Keratinocyte (primary cell): ENCODE measurements around the gene SNAPC4.

Experiments
- EZH2 ChIP-seq: IDR thresholded peaks from one replicate; pipeline ENCODE4 v1.6.1; 2012; ENCODE audit warnings: inconsistent platforms, mild to moderate bottlenecking, low read length, moderate library complexity
- TF ChIP-seq, protein P1 (sequence below), 3 experiments: IDR thresholded peaks in 1 of 3; conservative IDR thresholded peaks in 1 of 3; optimal IDR thresholded peaks in 1 of 3; 2 replicates in 2 of 3; 3 replicates in 1 of 3; pipeline versions ENCODE3 to v1.5.1; 2011; ENCODE audit warnings: low read length in 3 of 3, mild to moderate bottlenecking in 3 of 3, moderate library complexity in 2 of 3, control low read depth in 1 of 3, inconsistent platforms in 1 of 3; ENCODE audit not compliant: insufficient read depth in 2 of 3; ENCODE audit errors: extremely low read depth in 1 of 3

DNA sequence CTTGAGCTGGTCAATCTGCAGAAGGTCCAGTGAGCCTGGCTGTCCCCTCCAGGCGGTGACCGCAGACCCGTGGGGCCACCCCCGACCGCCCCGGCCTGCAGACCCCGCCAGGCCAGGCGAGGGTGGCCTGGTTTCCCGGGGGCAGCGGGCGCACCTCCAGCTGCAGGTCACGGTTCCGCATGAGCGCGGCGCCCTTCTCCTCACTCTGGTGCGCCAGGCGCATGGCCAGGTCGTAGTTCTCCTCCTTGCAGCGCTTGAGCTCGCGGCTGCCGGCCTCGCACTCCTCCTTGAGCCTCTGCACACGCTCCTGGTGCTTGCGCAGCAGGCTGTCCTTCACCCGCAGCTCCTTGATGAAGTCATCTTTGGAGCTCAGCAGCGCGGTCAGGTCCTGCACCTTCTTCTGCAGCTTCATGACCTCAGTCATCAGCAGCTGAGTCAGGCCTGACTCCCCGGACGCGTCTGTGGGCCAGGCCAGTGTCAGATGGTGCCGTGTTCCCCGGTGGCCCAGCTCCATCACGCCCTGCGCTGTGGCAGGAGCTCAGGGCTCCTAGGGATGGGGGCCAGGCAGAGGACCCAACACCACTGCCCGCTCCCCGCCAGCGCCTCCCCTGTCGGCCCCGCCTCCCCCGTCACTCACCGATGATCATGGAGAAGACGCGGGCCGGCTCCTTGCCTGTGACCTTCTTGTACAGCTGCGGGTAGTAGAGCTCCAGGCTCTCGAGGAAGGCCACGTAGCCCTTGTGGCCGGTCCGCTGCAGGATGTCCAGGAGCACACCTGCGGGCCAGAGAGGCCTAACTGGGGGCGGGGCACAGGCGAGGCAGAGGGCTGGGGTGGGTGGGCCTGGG is 29.1 kb downstream of the SNAPC4 start:
- TF ChIP-seq, protein P1, sequence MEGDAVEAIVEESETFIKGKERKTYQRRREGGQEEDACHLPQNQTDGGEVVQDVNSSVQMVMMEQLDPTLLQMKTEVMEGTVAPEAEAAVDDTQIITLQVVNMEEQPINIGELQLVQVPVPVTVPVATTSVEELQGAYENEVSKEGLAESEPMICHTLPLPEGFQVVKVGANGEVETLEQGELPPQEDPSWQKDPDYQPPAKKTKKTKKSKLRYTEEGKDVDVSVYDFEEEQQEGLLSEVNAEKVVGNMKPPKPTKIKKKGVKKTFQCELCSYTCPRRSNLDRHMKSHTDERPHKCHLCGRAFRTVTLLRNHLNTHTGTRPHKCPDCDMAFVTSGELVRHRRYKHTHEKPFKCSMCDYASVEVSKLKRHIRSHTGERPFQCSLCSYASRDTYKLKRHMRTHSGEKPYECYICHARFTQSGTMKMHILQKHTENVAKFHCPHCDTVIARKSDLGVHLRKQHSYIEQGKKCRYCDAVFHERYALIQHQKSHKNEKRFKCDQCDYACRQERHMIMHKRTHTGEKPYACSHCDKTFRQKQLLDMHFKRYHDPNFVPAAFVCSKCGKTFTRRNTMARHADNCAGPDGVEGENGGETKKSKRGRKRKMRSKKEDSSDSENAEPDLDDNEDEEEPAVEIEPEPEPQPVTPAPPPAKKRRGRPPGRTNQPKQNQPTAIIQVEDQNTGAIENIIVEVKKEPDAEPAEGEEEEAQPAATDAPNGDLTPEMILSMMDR (optimal IDR thresholded peaks at IDR 0.05 in 1 of 3, IDR thresholded peaks at IDR 0.05 in 1 of 3, conservative IDR thresholded peaks at IDR 0.05 in 1 of 3; ENCODE audit: extremely low read depth in 1 of 3, insufficient read depth in 2 of 3, low read length in 3 of 3), result no peak
- no peak for TF ChIP-seq EZH2
